Stomach (tissue), 4 donors: ENCODE results near the gene BPHL.
"Not testable (repeated sequence)": the region's sequence is repeated elsewhere in the genome, so short reads cannot be mapped to it uniquely, and the experiment has no call there.

Experiments used
- EP300 ChIP-seq: sonication (generic); formaldehyde crosslinking; IDR thresholded peaks from one replicate; pipeline ENCODE4 v1.6.1; 2017; ENCODE audit warnings: antibody characterized with exemption
- POLR2AphosphoS5 ChIP-seq, 3 donors: sonication (generic); formaldehyde crosslinking; IDR thresholded peaks; one replicate each; pipeline ENCODE4 v1.6.1; 2016; ENCODE audit warnings: antibody characterized with exemption in 3 of 3
- TF ChIP-seq, protein P1 (sequence below), 7 experiments: fragments of 450-650 bp in 4 of 7; fragments of 200-600 bp in 3 of 7; sonication (generic) in 3 of 7; IDR thresholded peaks; one replicate each; pipeline ENCODE4 v1.5.1; 2016 to 2019; ENCODE audit warnings: antibody characterized with exemption in 7 of 7, control low read depth in 2 of 7, mild to moderate bottlenecking in 1 of 7

DNA sequence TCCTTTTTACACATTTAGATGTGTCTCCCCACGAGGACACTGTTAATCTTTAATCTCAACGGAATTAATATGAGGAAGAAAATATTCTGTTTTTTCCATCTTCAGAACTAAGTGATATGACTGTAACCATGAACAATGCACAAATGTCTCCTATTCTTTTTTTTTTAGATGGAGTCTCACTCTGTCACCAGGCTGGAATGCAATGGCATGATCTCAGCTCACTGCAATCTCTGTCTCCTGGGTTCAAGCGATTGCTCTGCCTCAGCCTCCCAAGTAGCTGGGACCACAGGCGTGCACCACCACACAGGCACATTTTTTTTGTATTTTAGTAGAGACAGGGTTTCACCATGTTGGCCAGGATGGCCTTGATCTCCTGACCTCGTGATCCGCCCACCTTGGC is 19.4 kb downstream of the BPHL start:
- TF ChIP-seq, protein P1, sequence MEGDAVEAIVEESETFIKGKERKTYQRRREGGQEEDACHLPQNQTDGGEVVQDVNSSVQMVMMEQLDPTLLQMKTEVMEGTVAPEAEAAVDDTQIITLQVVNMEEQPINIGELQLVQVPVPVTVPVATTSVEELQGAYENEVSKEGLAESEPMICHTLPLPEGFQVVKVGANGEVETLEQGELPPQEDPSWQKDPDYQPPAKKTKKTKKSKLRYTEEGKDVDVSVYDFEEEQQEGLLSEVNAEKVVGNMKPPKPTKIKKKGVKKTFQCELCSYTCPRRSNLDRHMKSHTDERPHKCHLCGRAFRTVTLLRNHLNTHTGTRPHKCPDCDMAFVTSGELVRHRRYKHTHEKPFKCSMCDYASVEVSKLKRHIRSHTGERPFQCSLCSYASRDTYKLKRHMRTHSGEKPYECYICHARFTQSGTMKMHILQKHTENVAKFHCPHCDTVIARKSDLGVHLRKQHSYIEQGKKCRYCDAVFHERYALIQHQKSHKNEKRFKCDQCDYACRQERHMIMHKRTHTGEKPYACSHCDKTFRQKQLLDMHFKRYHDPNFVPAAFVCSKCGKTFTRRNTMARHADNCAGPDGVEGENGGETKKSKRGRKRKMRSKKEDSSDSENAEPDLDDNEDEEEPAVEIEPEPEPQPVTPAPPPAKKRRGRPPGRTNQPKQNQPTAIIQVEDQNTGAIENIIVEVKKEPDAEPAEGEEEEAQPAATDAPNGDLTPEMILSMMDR (IDR thresholded peaks at IDR 0.05), result not testable (repeated sequence)
- TF ChIP-seq EP300; POLR2AphosphoS5 (IDR thresholded peaks at IDR 0.05): not testable (repeated sequence)
